H1 (cell line): ENCODE results near the gene CCDC136. TPM values are rescaled to one million over a fixed set of nuclear protein-coding genes. Genes with fewer than 3 reads are reported as not detected.
A peak's percentile ranks its signal among the peaks of the same experiment; 100 is the strongest.

Experiments
- CTCF ChIA-PET: fragments of 300-600 bp; sonication (Branson Sonifier 250); formaldehyde crosslinking; loops from one replicate; lab custom pipeline; 2021; ENCODE audit not compliant: partially characterized antibody; lab: Charles Lee
- POLR2A ChIA-PET: fragments of 300-600 bp; sonication (Branson Sonifier 250); formaldehyde crosslinking; loops from one replicate; lab custom pipeline; 2021; ENCODE audit warnings: inconsistent platforms; ENCODE audit not compliant: partially characterized antibody; lab: Charles Lee
- DNase-seq, 2 experiments: peaks; one replicate each; pipeline versions ENCODE4 v3.0.0 to v3.0.0-alpha.2; 2010 to 2022; ENCODE audit warnings: low spot score in 2 of 2, low read depth in 1 of 2, mixed read lengths in 1 of 2
- FAIRE-seq: peaks from 2 replicates; lab custom pipeline; 2011; peaks lifted over from hg19 to GRCh38; lab: Jason Lieb, UNC
- H2AFZ ChIP-seq: 2 replicates; pipeline ENCODE4 v1.8.1; 2012; ENCODE audit warnings: low read length, inconsistent platforms
- H2AK5ac ChIP-seq: 2 replicates; pipeline ENCODE4 v1.6.1; 2013; ENCODE audit warnings: low read depth, low read length
- H2BK120ac ChIP-seq: replicated peaks from 2 replicates; pipeline ENCODE3; 2013; ENCODE audit warnings: low read depth, low read length, inconsistent platforms
- H2BK12ac ChIP-seq: 2 replicates; pipeline ENCODE4 v1.6.1; 2013; ENCODE audit warnings: low read depth, low read length
- H2BK15ac ChIP-seq: 2 replicates; pipeline ENCODE4 v1.6.1; 2013; ENCODE audit warnings: low read length
- H2BK20ac ChIP-seq: 2 replicates; pipeline ENCODE4 v1.6.1; 2013; ENCODE audit warnings: low read length
- H2BK5ac ChIP-seq: 2 replicates; pipeline ENCODE4 v1.6.1; 2013; ENCODE audit warnings: low read depth, low read length
- H3K14ac ChIP-seq: 2 replicates; pipeline ENCODE4 v1.6.1; 2013; ENCODE audit warnings: inconsistent platforms; ENCODE audit not compliant: insufficient read length
- H3K18ac ChIP-seq: 2 replicates; pipeline ENCODE4 v1.6.1; 2013; ENCODE audit warnings: low read length; ENCODE audit errors: extremely low read depth
- H3K23ac ChIP-seq: 2 replicates; pipeline ENCODE4 v1.6.1; 2013; ENCODE audit warnings: inconsistent platforms; ENCODE audit not compliant: insufficient read length
- H3K23me2 ChIP-seq: 2 replicates; pipeline ENCODE4 v1.6.1; 2013; ENCODE audit warnings: low read depth, low read length
- H3K27ac ChIP-seq: 2 replicates; pipeline ENCODE4 v1.6.1; 2011; ENCODE audit warnings: low read depth, low read length, inconsistent platforms
- H3K27me3 ChIP-seq, 4 experiments: replicated peaks in 1 of 4; 1 replicate in 1 of 4; 2 replicates in 3 of 4; pipeline versions ENCODE4 v1.6.1 to v1.8.1; 2011 to 2013; ENCODE audit warnings: low read length in 3 of 4, mild to moderate bottlenecking in 3 of 4, inconsistent platforms in 2 of 4, mixed read lengths in 2 of 4, moderate library complexity in 1 of 4; ENCODE audit not compliant: control insufficient read depth in 3 of 4, insufficient read depth in 3 of 4; ENCODE audit errors: extremely low read depth in 1 of 4
- H3K36me3 ChIP-seq, 4 experiments: 2 replicates each; pipeline versions ENCODE4 v1.6.1 to v1.8.1; 2011 to 2013; ENCODE audit warnings: mild to moderate bottlenecking in 4 of 4, low read length in 3 of 4, moderate library complexity in 2 of 4, control low read depth in 1 of 4, inconsistent platforms in 1 of 4; ENCODE audit not compliant: insufficient read depth in 4 of 4, control insufficient read depth in 2 of 4
- H3K4ac ChIP-seq: replicated peaks from 2 replicates; pipeline ENCODE3; 2013; ENCODE audit warnings: low read length, low read depth, mixed read lengths, inconsistent platforms; ENCODE audit not compliant: insufficient read length
- H3K4me1 ChIP-seq, 4 experiments: replicated peaks in 1 of 4; 1 replicate in 1 of 4; 2 replicates in 3 of 4; pipeline versions ENCODE4 v1.6.1 to v1.8.1; 2011 to 2013; ENCODE audit warnings: low read length in 3 of 4, inconsistent platforms in 2 of 4, mixed read lengths in 1 of 4; ENCODE audit not compliant: insufficient read depth in 4 of 4, control insufficient read depth in 3 of 4
- H3K4me2 ChIP-seq, 2 experiments: 2 replicates each; pipeline versions ENCODE4 v1.6.1 to v1.8.1; 2011 to 2013; ENCODE audit warnings: low read depth in 2 of 2, low read length in 2 of 2, control low read depth in 1 of 2, inconsistent platforms in 1 of 2, mild to moderate bottlenecking in 1 of 2; ENCODE audit not compliant: insufficient read depth in 1 of 2
- H3K4me3 ChIP-seq, 4 experiments: fragments of 200-600, 300-600 bp in 1 of 4; sonication (generic), shearing (Covaris generic), sonication (Bioruptor Twin) in 1 of 4; 2 replicates each; pipeline versions ENCODE4 v1.5.1 to v1.8.1; 2011 to 2016; ENCODE audit warnings: low read length in 4 of 4, low read depth in 3 of 4, control low read depth in 2 of 4, inconsistent platforms in 2 of 4, mild to moderate bottlenecking in 2 of 4, mixed read lengths in 1 of 4, moderate library complexity in 1 of 4; ENCODE audit not compliant: insufficient read depth in 2 of 4; ENCODE audit errors: extremely low read depth in 1 of 4
- H3K56ac ChIP-seq: replicated peaks from 2 replicates; pipeline ENCODE3; 2013; ENCODE audit warnings: low read depth, mild to moderate bottlenecking, mixed read lengths, low read length, inconsistent platforms; ENCODE audit not compliant: insufficient read length
- H3K79me1 ChIP-seq: 2 replicates; pipeline ENCODE4 v1.6.1; 2013; ENCODE audit warnings: low read depth, low read length, control low read depth
- H3K79me2 ChIP-seq, 2 experiments: 2 replicates each; pipeline versions ENCODE4 v1.6.1 to v1.8.1; 2012 to 2013; ENCODE audit warnings: low read length in 2 of 2, mild to moderate bottlenecking in 2 of 2, inconsistent platforms in 1 of 2; ENCODE audit not compliant: insufficient read depth in 2 of 2, control insufficient read depth in 1 of 2
- H3K9ac ChIP-seq, 4 experiments: replicated peaks in 1 of 4; 1 replicate in 1 of 4; 2 replicates in 3 of 4; pipeline versions ENCODE4 v1.6.1 to v1.8.1; 2011 to 2013; ENCODE audit warnings: low read depth in 3 of 4, low read length in 3 of 4, control low read depth in 2 of 4, mild to moderate bottlenecking in 2 of 4, moderate library complexity in 2 of 4, inconsistent platforms in 1 of 4; ENCODE audit errors: extremely low read depth in 1 of 4
- H3K9me3 ChIP-seq, 2 experiments: 2 replicates each; pipeline versions ENCODE4 v1.6.1 to v1.8.1; 2012 to 2013; ENCODE audit warnings: mild to moderate bottlenecking in 2 of 2, moderate library complexity in 2 of 2, control low read depth in 1 of 2, inconsistent platforms in 1 of 2, low read depth in 1 of 2, low read length in 1 of 2, mixed read lengths in 1 of 2; ENCODE audit not compliant: insufficient read depth in 2 of 2
- H4K20me1 ChIP-seq, 2 experiments: replicated peaks in 1 of 2; 2 replicates each; pipeline versions ENCODE3 to v1.8.1; 2011 to 2013; ENCODE audit warnings: inconsistent platforms in 2 of 2, low read length in 2 of 2, mild to moderate bottlenecking in 1 of 2; ENCODE audit not compliant: insufficient read depth in 2 of 2, control insufficient read depth in 1 of 2
- H4K5ac ChIP-seq: 2 replicates; pipeline ENCODE4 v1.6.1; 2013; ENCODE audit warnings: low read length, low read depth, mixed read lengths, inconsistent platforms; ENCODE audit not compliant: insufficient read length
- H4K8ac ChIP-seq: 2 replicates; pipeline ENCODE4 v1.8.0; 2013; ENCODE audit warnings: mild to moderate bottlenecking, moderate library complexity, low read length, inconsistent platforms; ENCODE audit not compliant: insufficient read depth; ENCODE audit errors: extremely low read depth
- H4K91ac ChIP-seq: replicated peaks from 2 replicates; pipeline ENCODE3; 2013; ENCODE audit warnings: low read length, mixed read lengths, inconsistent platforms; ENCODE audit not compliant: insufficient read length
- CTCF ChIP-seq, 3 experiments: IDR thresholded peaks; 1 replicate in 2 of 3; 2 replicates in 1 of 3; pipeline versions ENCODE4 v1.5.1 to v1.6.1; 2011; ENCODE audit warnings: low read length in 3 of 3, mild to moderate bottlenecking in 3 of 3, inconsistent platforms in 2 of 3, low read depth in 1 of 3, moderate library complexity in 1 of 3; ENCODE audit not compliant: insufficient read depth in 1 of 3; ENCODE audit errors: control extremely low read depth in 1 of 3
- MAFK ChIP-seq: IDR thresholded peaks from 2 replicates; pipeline ENCODE4 v1.6.1; 2012; ENCODE audit warnings: low read depth, mild to moderate bottlenecking, improper control_type of control experiment, low read length
- PHF8 ChIP-seq: fragments of 200-600 bp; sonication (generic); conservative IDR thresholded peaks from 2 replicates; pipeline ENCODE4 v1.7.1; 2012; ENCODE audit warnings: low read depth, mild to moderate bottlenecking, inconsistent platforms, low read length, moderate library complexity
- POLR2AphosphoS5 ChIP-seq: IDR thresholded peaks from 2 replicates; pipeline ENCODE4 v1.6.1; 2011; ENCODE audit warnings: low read depth, low read length
- TAF1 ChIP-seq: IDR thresholded peaks from 2 replicates; pipeline ENCODE4 v1.6.1; 2011; ENCODE audit warnings: mild to moderate bottlenecking, low read depth, low read length
- WGBS, 2 experiments: shearing (Covaris generic) in 1 of 2; methylation state at CpG; one replicate each; pipeline versions ENCODE4 v1.1.6 to v1.1.7; 2013 to 2015; ENCODE audit warnings: low lambda C conversion rate in 2 of 2, mixed read lengths in 2 of 2, inconsistent platforms in 1 of 2, low coverage in 1 of 2, missing lambda C conversion rate in 1 of 2; ENCODE audit not compliant: insufficient replicate concordance in 2 of 2, insufficient coverage in 1 of 2, insufficient read length in 1 of 2; ENCODE audit errors: extremely low coverage in 1 of 2, missing lambda C conversion rate in 1 of 2; 5-methylcytosine and 5-hydroxymethylcytosine counted together
- polyA plus RNA-seq, 7 experiments: library from polyadenylated mRNA; depleted of rRNA in 3 of 7; stranded (reverse) in 5 of 7; unstranded in 2 of 7; fragments of >200 nt in 5 of 7; fragments of 200-250 nt in 2 of 7; gene quantifications; 1 replicate in 5 of 7; 2 replicates in 1 of 7; 4 replicates in 1 of 7; pipeline versions ENCODE4 v1.2.1 to v1.2.3, GENCODE V29; 2011 to 2013; ENCODE audit warnings: missing spikeins in 2 of 7, mixed read lengths in 2 of 7
- total RNA-seq: library from RNA; stranded (reverse); fragmentation: NEBNext Ultra II Directional; extraction: Animal tissue kit (Norgen Biotek cat#: 25700); gene quantifications from 2 replicates; pipeline ENCODE4 v1.2.1, GENCODE V29; 2021
- TF ChIP-seq, protein P1 (sequence below): IDR thresholded peaks from 2 replicates; pipeline ENCODE4 v1.6.1; 2012; ENCODE audit warnings: inconsistent platforms

CCDC136 gene
- total and polyA plus RNA-seq, 2 of the 8 experiments (the other 6 are each of a cell fraction or from before 2014, with no cell fraction given), result 35.6 to 47.7 TPM

DNA sequence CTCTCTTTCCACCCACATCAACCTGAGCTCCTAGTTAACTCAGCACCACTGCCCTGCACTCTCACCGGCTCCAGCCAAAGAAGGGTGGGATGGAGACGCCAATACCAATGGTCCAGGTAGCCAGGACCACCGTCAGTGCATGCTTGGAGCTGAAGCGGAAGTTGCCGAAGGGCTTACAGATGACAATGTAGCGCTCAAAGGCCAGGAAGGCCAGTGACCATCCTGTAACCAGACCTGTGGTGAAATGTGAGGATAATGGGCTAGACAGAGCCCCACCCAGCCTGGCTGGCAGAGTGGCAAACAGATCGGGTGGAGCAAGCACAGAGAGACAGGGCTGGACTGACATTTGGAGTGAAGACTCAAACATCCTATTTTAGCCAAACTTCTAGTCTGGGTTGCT, 16.8 kb upstream of the CCDC136 start:
- WGBS, 2 experiments, result 90% methylated on average over 7 of the region's 7 CpGs; no CpG with 5 or more reads in 1 of the 2 experiments
- Histone ChIP-seq H2BK120ac (no peak overlapping the region), H3K4me3 (no peak overlapping the region), H3K9ac (no peak overlapping the region), H3K79me1 (no peaks in the 10 kb centered on the region), H3K79me2 (no peaks in the 10 kb centered on the region), H3K23me2 (no peaks in the 10 kb centered on the region), H4K8ac (no peak overlapping the region), H2BK15ac (no peak overlapping the region), H4K20me1 (no peaks in the 10 kb centered on the region), H4K91ac (no peak overlapping the region), H3K4me2 (no peak overlapping the region), H2BK12ac (no peak overlapping the region), H2AFZ (no peak overlapping the region), H3K14ac (no peak overlapping the region), H4K5ac (no peak overlapping the region), H3K4ac (no peak overlapping the region), H3K56ac (no peak overlapping the region), H2AK5ac (no peak overlapping the region), H3K4me1 (no peaks in the 10 kb centered on the region), H3K23ac (no peak overlapping the region), H2BK20ac (no peak overlapping the region), H3K36me3 (peaks cover 2 to 35% (median 19%) of the 10 kb centered on the region in 4 experiments; a peak in 6 of 8 replicates), H2BK5ac (no peak overlapping the region), H3K9me3 (peaks cover 0 to 4% of the 10 kb centered on the region in 2 experiments; a peak in 2 of 4 replicates), H3K27ac (no peak overlapping the region), H3K27me3 (no peaks in the 10 kb centered on the region), H3K18ac (no peak overlapping the region)
- FAIRE-seq (no peak), DNase-seq (no peak)
- TF ChIP-seq TAF1 (no peak), MAFK (no peak), PHF8 (no peak), POLR2AphosphoS5 (peak; percentile 63; the same call in 1 of the 2 replicates), CTCF (IDR thresholded peaks at IDR 0.05; ENCODE audit: control extremely low read depth in 1 of 3, insufficient read depth in 1 of 3, low read depth in 1 of 3, low read length in 3 of 3) (no peak)
- TF ChIP-seq, protein P1, sequence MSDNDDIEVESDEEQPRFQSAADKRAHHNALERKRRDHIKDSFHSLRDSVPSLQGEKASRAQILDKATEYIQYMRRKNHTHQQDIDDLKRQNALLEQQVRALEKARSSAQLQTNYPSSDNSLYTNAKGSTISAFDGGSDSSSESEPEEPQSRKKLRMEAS, result 0 out of 2 replicates have a peak, but pooled peaks have one; percentile 17
- CTCF ChIA-PET, result interaction anchor here (4.1 kb wide), 1 partner anchor 106 kb away, joined by 12 read pairs; no protein-coding TSS in a partner anchor
- POLR2A ChIA-PET, result interaction anchor here (0.7 to 2.8 kb wide), 8 partner anchors 8 to 75 kb away, joined by 3 to 14 read pairs (median 3); partner anchors contain the start of gene CALU
